Measurements from ENCODE around the gene HNRNPL.

HNRNPL gene

DNA sequence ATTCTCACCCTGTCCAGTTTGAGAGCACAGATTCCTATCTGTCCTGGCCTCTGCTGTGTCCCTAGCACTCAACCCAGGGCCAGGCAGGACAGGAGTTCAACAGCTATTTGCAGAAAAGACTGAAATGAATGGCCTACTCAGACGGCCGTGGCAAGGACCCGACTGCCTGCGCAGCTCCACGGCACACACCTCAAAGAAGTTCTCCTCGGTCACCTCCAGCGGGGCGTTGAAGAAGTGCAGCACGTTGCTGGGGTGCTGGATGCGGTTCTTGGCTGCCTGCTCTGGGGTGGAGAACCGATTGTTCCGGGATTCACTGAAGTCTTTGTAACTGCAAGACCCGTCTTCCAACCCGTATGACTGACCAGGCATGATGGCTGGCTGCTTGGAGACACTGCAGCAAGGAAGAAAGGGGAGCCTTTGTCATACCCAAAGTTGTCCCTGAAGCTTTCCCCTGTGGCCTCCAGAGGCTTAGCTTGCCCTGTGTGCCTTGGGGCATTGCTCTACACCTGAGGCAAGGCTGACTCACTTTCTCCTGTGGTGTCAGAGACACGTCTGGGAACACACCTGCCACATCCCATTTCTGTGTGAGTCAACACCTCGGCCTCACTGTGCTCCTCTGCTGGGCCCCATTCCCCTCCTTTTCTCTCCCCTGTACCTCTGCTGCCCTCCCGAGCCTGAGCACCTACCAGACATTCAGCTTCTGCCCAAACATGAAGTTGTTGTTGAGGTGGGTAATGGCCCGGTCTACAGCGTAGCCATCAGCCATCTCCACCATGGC lies 11.4 kb downstream of the HNRNPL start:
- TF ChIP-seq FOXP2 (optimal IDR thresholded peaks at IDR 0.05; ENCODE audit: borderline replicate concordance, extremely low read depth, extremely low read length, insufficient read depth) (no peak), SIN3A (IDR thresholded peaks at IDR 0.05; ENCODE audit: borderline replicate concordance, insufficient read depth, low read length) (no peak), TAF1 (IDR thresholded peaks at IDR 0.05; ENCODE audit: borderline replicate concordance, insufficient read depth, low read length) (no peak), POLR2AphosphoS5 (IDR thresholded peaks at IDR 0.05; ENCODE audit: low read depth, low read length) (no peak)
- TF ChIP-seq, protein P1, sequence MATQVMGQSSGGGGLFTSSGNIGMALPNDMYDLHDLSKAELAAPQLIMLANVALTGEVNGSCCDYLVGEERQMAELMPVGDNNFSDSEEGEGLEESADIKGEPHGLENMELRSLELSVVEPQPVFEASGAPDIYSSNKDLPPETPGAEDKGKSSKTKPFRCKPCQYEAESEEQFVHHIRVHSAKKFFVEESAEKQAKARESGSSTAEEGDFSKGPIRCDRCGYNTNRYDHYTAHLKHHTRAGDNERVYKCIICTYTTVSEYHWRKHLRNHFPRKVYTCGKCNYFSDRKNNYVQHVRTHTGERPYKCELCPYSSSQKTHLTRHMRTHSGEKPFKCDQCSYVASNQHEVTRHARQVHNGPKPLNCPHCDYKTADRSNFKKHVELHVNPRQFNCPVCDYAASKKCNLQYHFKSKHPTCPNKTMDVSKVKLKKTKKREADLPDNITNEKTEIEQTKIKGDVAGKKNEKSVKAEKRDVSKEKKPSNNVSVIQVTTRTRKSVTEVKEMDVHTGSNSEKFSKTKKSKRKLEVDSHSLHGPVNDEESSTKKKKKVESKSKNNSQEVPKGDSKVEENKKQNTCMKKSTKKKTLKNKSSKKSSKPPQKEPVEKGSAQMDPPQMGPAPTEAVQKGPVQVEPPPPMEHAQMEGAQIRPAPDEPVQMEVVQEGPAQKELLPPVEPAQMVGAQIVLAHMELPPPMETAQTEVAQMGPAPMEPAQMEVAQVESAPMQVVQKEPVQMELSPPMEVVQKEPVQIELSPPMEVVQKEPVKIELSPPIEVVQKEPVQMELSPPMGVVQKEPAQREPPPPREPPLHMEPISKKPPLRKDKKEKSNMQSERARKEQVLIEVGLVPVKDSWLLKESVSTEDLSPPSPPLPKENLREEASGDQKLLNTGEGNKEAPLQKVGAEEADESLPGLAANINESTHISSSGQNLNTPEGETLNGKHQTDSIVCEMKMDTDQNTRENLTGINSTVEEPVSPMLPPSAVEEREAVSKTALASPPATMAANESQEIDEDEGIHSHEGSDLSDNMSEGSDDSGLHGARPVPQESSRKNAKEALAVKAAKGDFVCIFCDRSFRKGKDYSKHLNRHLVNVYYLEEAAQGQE (IDR thresholded peaks at IDR 0.05; ENCODE audit: insufficient read depth in 1 of 2, low read depth in 2 of 2, low read length in 2 of 2), result no peak

DNA sequence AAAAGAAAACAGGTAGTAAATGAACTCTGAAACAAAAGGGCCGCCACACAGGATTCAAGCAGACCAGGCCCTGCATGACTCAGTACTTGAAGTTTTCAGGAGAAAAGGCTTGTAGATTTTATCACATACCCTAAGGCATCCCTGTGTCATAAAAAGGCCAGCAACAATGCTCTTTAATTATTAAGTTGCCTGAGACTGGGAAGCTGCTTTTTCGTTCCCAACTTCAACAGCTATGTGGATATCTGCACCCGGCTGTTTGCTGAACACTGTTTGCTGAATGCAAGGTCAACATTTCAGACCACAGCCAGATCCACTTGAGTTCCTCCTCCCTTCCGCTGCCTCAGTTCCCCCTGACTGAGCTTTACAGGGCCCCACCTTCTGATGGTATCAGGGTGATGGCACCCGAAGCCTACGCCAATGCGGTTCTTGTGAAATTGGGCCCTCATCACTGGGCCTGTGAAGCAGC lies 12.1 kb downstream of the HNRNPL start:
- TF ChIP-seq POLR2AphosphoS5 (IDR thresholded peaks at IDR 0.05; ENCODE audit: low read depth, low read length) (peak; percentile 23; the same call in 1 of the 2 replicates), SIN3A (IDR thresholded peaks at IDR 0.05; ENCODE audit: borderline replicate concordance, insufficient read depth, low read length) (no peak)

DNA sequence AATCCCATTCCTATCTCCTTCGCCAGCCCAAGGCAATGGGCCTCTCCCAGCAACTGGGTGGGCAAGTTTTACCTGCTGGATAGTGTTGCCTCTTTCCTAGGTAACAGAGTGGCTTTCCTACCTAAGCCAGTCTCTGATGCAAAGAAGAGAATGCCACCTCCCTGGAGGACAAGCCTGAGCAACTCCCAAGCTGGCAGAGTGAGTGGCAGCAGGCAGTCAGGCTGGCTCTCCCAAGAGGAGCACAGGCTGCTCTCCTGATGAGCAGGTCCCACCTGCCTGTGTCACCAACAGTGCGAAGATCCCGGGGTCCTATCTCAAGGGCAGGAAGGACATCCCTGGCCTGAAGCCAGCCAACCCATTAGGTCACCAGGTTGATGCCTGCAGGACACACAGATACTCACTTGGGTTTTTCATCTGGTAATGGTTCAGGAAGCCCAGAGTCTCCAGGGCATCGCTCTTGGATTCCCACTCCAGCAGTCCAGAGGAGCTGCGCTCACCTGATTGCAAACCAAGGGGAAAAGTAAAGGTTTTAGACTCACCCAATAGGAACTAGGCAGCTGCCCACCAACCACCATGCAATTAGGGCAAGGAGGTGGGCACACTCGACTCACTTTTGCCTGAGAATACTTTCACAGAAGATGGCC lies 12.7 kb downstream of the HNRNPL start:
- TF ChIP-seq, protein P1 (IDR thresholded peaks at IDR 0.05; ENCODE audit: insufficient read depth in 1 of 2, low read depth in 2 of 2, low read length in 2 of 2), result no peak
- TF ChIP-seq TAF1 (IDR thresholded peaks at IDR 0.05; ENCODE audit: borderline replicate concordance, insufficient read depth, low read length) (no peak), POLR2AphosphoS5 (IDR thresholded peaks at IDR 0.05; ENCODE audit: low read depth, low read length) (no peak), SIN3A (IDR thresholded peaks at IDR 0.05; ENCODE audit: borderline replicate concordance, insufficient read depth, low read length) (no peak), FOXP2 (optimal IDR thresholded peaks at IDR 0.05; ENCODE audit: borderline replicate concordance, extremely low read depth, extremely low read length, insufficient read depth) (no peak)

DNA sequence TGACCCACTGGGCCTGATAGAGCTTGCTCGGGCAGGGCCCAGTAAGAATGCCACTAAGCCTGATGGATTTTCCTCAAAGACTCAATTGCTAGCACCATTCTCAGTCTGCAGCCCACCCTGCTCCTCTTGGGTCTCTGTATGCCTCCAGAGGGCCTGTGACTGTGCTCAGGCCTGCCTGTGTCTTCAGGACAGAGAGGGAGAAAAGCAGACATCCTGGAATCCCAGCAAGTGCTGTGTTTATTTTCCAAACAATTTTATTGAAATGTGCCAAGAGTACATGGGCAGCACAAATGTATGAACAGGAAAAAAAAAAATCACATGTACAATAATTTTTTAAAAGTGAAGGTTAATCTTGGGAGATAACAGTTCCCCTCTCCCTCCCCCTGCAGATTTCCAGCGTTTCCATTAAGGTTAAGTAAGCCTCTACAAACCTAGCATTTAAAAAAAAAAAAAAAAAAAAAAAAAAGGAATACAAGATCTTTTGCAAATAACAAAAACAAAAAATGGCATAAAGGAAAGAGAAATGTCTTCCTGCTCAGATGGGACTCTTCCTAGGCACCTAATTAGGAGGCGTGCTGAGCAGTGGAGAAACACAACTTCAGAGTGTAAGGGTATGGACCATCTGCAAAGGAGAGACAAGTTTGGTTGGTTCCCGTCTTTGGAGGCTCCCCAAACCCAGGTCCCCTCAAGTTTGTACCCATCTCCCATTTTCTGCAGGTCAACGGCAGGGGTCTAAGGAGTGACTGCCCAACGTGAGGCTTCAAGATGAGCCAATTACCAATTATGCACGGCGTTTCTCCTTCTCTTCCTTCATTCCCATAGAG lies 13.4 kb downstream of the HNRNPL start:
- TF ChIP-seq, protein P1 (IDR thresholded peaks at IDR 0.05; ENCODE audit: insufficient read depth in 1 of 2, low read depth in 2 of 2, low read length in 2 of 2), result no peak
- no peak for TF ChIP-seq POLR2AphosphoS5 (IDR thresholded peaks at IDR 0.05; ENCODE audit: low read depth, low read length)
- no peak for TF ChIP-seq FOXP2 (optimal IDR thresholded peaks at IDR 0.05; ENCODE audit: borderline replicate concordance, extremely low read depth, extremely low read length, insufficient read depth)
- TF ChIP-seq TAF1 (IDR thresholded peaks at IDR 0.05; ENCODE audit: borderline replicate concordance, insufficient read depth, low read length), result no peak
- TF ChIP-seq SIN3A (IDR thresholded peaks at IDR 0.05; ENCODE audit: borderline replicate concordance, insufficient read depth, low read length), result no peak

DNA sequence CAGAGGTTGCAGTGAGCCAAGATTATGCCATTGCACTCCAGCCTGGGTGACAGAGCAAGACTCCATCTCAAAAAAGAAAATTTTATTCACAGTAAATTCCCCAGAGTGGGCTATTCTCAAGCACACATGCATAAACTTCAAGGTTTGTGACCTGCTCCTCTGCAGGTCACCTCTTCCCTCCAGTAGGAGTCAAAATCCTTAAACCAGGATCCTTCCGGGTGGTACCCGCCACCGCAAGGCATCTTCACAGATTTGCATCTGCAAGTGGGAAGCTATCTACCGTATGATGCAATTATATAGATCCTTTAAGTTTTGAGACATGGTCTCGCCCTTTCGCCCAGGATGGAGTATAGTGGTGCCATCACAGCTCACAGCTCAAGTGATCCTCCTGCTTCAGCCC lies 15.2 kb downstream of the HNRNPL start:
- TF ChIP-seq TAF1 (IDR thresholded peaks at IDR 0.05; ENCODE audit: borderline replicate concordance, insufficient read depth, low read length) (no peak), SIN3A (IDR thresholded peaks at IDR 0.05; ENCODE audit: borderline replicate concordance, insufficient read depth, low read length) (no peak), POLR2AphosphoS5 (IDR thresholded peaks at IDR 0.05; ENCODE audit: low read depth, low read length) (no peak), FOXP2 (optimal IDR thresholded peaks at IDR 0.05; ENCODE audit: borderline replicate concordance, extremely low read depth, extremely low read length, insufficient read depth) (no peak)
- TF ChIP-seq, protein P1 (IDR thresholded peaks at IDR 0.05; ENCODE audit: insufficient read depth in 1 of 2, low read depth in 2 of 2, low read length in 2 of 2), result no peak
